ENCODE results near the gene KIF6. TPM values are rescaled to one million over a fixed set of nuclear protein-coding genes. Genes with fewer than 3 reads are reported as not detected.

Gene KIF6
- total and polyA plus RNA-seq, 2 of the 8 experiments (the other 6 are each of a cell fraction or from before 2014, with no cell fraction given) = 0.53 to 0.65 TPM

GRCh38 chr6:39746795-39747194 lies 21.6 kb upstream of the KIF6 start:
- Histone ChIP-seq H3K27ac (ENCODE audit: low read depth, low read length) (no peak overlapping the region), H2AFZ (ENCODE audit: low read length) (no peak overlapping the region), H3K14ac (ENCODE audit: insufficient read length) (no peak overlapping the region), H3K4me2 (ENCODE audit: insufficient read depth in 1 of 2, low read depth in 2 of 2, low read length in 2 of 2) (no peak overlapping the region), H3K56ac (replicated peaks; ENCODE audit: insufficient read length, low read depth, low read length) (no peak overlapping the region), H2AK5ac (ENCODE audit: low read depth, low read length) (no peak overlapping the region), H2BK12ac (ENCODE audit: low read depth, low read length) (no peak overlapping the region), H3K18ac (ENCODE audit: extremely low read depth, low read length) (no peak overlapping the region), H3K79me1 (ENCODE audit: low read depth, low read length) (no peaks in the 10 kb centered on the region), H2BK20ac (ENCODE audit: low read length) (no peak overlapping the region), H3K23ac (ENCODE audit: insufficient read length) (no peak overlapping the region), H4K8ac (ENCODE audit: extremely low read depth, insufficient read depth, low read length) (no peak overlapping the region), H3K27me3 (replicated peaks in 1 of 4; ENCODE audit: control insufficient read depth in 3 of 4, extremely low read depth in 1 of 4, insufficient read depth in 3 of 4, low read length in 3 of 4) (no peaks in the 10 kb centered on the region), H4K5ac (ENCODE audit: insufficient read length, low read depth, low read length) (no peak overlapping the region), H3K23me2 (ENCODE audit: low read depth, low read length) (no peaks in the 10 kb centered on the region), H3K4me3 (ENCODE audit: extremely low read depth in 1 of 4, insufficient read depth in 2 of 4, low read depth in 3 of 4, low read length in 4 of 4) (no peak overlapping the region), H2BK15ac (ENCODE audit: low read length) (no peak overlapping the region), H2BK120ac (replicated peaks; ENCODE audit: low read depth, low read length) (no peak overlapping the region), H3K9me3 (ENCODE audit: insufficient read depth in 2 of 2, low read depth in 1 of 2, low read length in 1 of 2) (0 out of 4 replicates have a peak, but pooled peaks cover 0 to 4% of the 10 kb centered on the region in 2 experiments), H3K4me1 (replicated peaks in 1 of 4; ENCODE audit: control insufficient read depth in 3 of 4, insufficient read depth in 4 of 4, low read length in 3 of 4) (no peaks in the 10 kb centered on the region), H4K20me1 (replicated peaks in 1 of 2; ENCODE audit: control insufficient read depth in 1 of 2, insufficient read depth in 2 of 2, low read length in 2 of 2) (no peaks in the 10 kb centered on the region), H3K4ac (replicated peaks; ENCODE audit: insufficient read length, low read depth, low read length) (no peak overlapping the region), H4K91ac (replicated peaks; ENCODE audit: insufficient read length, low read length) (no peak overlapping the region), H3K79me2 (ENCODE audit: control insufficient read depth in 1 of 2, insufficient read depth in 2 of 2, low read length in 2 of 2) (no peaks in the 10 kb centered on the region), H2BK5ac (ENCODE audit: low read depth, low read length) (no peak overlapping the region), H3K36me3 (ENCODE audit: control insufficient read depth in 2 of 4, insufficient read depth in 4 of 4, low read length in 3 of 4) (no peaks in the 10 kb centered on the region), H3K9ac (replicated peaks in 1 of 4; ENCODE audit: extremely low read depth in 1 of 4, low read depth in 3 of 4, low read length in 3 of 4) (no peak overlapping the region)
- FAIRE-seq = no peak
- DNase-seq (ENCODE audit: low read depth in 1 of 2, low spot score in 2 of 2) = no peak
- POLR2A ChIA-PET (ENCODE audit: partially characterized antibody) = no interaction called here
- 86% methylated on average over 3 of the region's 3 CpGs; no CpG with 5 or more reads in 1 of the 2 experiments for WGBS, 2 experiments (ENCODE audit: extremely low coverage in 1 of 2, insufficient coverage in 1 of 2, insufficient read length in 1 of 2, insufficient replicate concordance in 2 of 2, low coverage in 1 of 2, low lambda C conversion rate in 2 of 2, missing lambda C conversion rate in 1 of 2)
- TF ChIP-seq CEBPB (IDR thresholded peaks at IDR 0.05; ENCODE audit: low read depth, low read length) = no peak
- no peak for TF ChIP-seq BACH1 (IDR thresholded peaks at IDR 0.05; ENCODE audit: low read length)
- TF ChIP-seq TBP (IDR thresholded peaks at IDR 0.05; ENCODE audit: low read depth, low read length) = no peak
- TF ChIP-seq CHD2 (IDR thresholded peaks at IDR 0.05; ENCODE audit: low read length) = no peak
- no peak for TF ChIP-seq RNF2 (IDR thresholded peaks at IDR 0.05; ENCODE audit: borderline replicate concordance, low read depth, low read length, missing control alignments, poor library complexity, severe bottlenecking)
- TF ChIP-seq SAP30 (IDR thresholded peaks at IDR 0.05; ENCODE audit: insufficient read depth, insufficient replicate concordance, low read length) = no peak
- TF ChIP-seq RBBP5 (IDR thresholded peaks at IDR 0.05; ENCODE audit: borderline replicate concordance, low read depth, low read length) = no peak
- CTCF ChIA-PET (ENCODE audit: partially characterized antibody) = no interaction called here

Measured in H1 (cell line).